OCI-LY3 (cell line): ENCODE results near the gene DERL2.

Experiments
- CTCF ChIP-seq: fragments of 200-600, 300-600 bp; sonication (generic); IDR thresholded peaks from 2 replicates; pipeline ENCODE4 v1.5.1; 2014; ENCODE audit warnings: antibody characterized with exemption, low read length, low read depth
- EZH2phosphoT487 ChIP-seq: fragments of 200-600 bp; shearing (Covaris generic); IDR thresholded peaks from 2 replicates; pipeline ENCODE4 v1.6.1; 2018; ENCODE audit warnings: antibody characterized with exemption, mixed run types, low read depth

- no peak for TF ChIP-seq CTCF
- TF ChIP-seq EZH2phosphoT487: no peak
These were observed 20.3 kb upstream of the DERL2 start for GRCh38 chr17:5506307-5506706.
